ENCODE data around the gene ATG14.

- TF ChIP-seq, protein P1, sequence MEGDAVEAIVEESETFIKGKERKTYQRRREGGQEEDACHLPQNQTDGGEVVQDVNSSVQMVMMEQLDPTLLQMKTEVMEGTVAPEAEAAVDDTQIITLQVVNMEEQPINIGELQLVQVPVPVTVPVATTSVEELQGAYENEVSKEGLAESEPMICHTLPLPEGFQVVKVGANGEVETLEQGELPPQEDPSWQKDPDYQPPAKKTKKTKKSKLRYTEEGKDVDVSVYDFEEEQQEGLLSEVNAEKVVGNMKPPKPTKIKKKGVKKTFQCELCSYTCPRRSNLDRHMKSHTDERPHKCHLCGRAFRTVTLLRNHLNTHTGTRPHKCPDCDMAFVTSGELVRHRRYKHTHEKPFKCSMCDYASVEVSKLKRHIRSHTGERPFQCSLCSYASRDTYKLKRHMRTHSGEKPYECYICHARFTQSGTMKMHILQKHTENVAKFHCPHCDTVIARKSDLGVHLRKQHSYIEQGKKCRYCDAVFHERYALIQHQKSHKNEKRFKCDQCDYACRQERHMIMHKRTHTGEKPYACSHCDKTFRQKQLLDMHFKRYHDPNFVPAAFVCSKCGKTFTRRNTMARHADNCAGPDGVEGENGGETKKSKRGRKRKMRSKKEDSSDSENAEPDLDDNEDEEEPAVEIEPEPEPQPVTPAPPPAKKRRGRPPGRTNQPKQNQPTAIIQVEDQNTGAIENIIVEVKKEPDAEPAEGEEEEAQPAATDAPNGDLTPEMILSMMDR (tag by site-specific recombination; IDR thresholded peaks at IDR 0.05) = no peak
- no peak for TF ChIP-seq ZNF350 (tag by site-specific recombination; IDR thresholded peaks at IDR 0.05)
- no peak for TF ChIP-seq KLF8 (tag by site-specific recombination; IDR thresholded peaks at IDR 0.05)
- TF ChIP-seq PBX3 (CRISPR knock-in tag; IDR thresholded peaks at IDR 0.05) = no peak
- no peak for TF ChIP-seq ZNF530 (tag by site-specific recombination; IDR thresholded peaks at IDR 0.05; ENCODE audit: low read depth)
- TF ChIP-seq GLI4 (tag by site-specific recombination; IDR thresholded peaks at IDR 0.05) = no peak
- TF ChIP-seq ZNF274 (IDR thresholded peaks at IDR 0.05; ENCODE audit: low read length) = no peak
- no peak for TF ChIP-seq ZNF274 (tag by site-specific recombination; IDR thresholded peaks at IDR 0.05; ENCODE audit: borderline replicate concordance)
- no peak for TF ChIP-seq ZNF18 (tag by site-specific recombination; IDR thresholded peaks at IDR 0.05)
- no peak for TF ChIP-seq ZNF513 (tag by site-specific recombination; IDR thresholded peaks at IDR 0.05)
- TF ChIP-seq ZBTB6 (tag by site-specific recombination; IDR thresholded peaks at IDR 0.05) = no peak
- no peak for TF ChIP-seq ZNF184 (tag by site-specific recombination; IDR thresholded peaks at IDR 0.05)
- no peak for TF ChIP-seq ZNF140 (tag by site-specific recombination; IDR thresholded peaks at IDR 0.05)
- TF ChIP-seq REST (tag by site-specific recombination; IDR thresholded peaks at IDR 0.05) = no peak
Observed at GRCh38 chr14:55451398-55451797, 39.8 kb upstream of the ATG14 start.
